Colon (tissue), 2 donors: ENCODE results near the gene RIPK1.

Experiments used
- FAIRE-seq: peaks from 2 replicates; lab custom pipeline; 2012; peaks lifted over from hg19 to GRCh38; lab: Jason Lieb, UNC
- donor health status: control.
- donor health status: control.

RIPK1 gene

DNA sequence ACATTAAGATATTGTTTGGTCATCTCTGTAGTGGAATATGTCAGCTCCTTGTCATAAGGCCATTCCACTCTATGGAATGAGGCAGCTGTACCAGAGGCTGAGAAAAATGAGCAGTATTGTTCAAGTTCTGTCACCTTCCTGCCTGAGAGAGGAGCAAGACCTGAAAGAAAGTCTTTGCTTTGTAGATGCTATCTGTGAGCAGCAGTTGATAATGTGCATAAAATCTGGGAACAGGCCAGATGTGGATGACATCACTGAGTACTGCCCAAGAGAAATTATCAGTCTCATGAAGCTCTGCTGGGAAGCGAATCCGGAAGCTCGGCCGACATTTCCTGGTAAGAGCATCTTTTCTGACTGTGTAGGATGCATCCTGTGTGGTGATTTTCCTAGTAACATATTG, 16.8 kb downstream of the RIPK1 start:
- FAIRE-seq, result no peak

DNA sequence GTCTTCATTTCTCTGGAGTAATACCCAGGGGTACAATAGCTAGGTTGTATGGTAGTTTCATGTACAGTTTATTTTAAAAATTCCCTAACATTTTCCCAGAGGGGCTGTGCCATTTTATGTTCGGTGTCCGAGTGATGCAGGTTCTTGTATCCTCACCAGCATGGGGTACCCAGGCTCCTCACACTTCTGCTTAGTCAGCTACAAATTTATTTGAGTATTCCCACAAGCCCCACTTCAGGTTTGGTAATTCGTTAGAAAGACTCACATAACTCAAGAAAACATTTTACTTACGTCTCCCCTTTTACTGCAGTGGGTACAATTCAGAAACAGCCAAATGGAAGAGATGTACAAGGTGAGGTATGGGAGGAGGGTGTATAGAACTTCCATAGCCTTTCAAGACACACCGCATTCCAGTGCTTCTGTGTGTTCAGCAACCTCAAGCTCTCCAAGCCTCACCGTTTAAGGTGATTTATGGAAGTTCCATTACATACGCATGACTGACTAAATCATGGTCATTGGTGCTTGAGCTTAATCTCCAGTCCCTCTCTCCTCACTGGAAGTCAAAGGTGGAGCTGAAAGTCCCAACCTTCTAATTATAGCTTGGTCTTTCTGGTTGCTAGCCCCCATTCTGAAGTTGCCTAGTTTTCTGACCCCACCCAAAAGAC, 18.1 kb downstream of the RIPK1 start:
- FAIRE-seq, result no peak

DNA sequence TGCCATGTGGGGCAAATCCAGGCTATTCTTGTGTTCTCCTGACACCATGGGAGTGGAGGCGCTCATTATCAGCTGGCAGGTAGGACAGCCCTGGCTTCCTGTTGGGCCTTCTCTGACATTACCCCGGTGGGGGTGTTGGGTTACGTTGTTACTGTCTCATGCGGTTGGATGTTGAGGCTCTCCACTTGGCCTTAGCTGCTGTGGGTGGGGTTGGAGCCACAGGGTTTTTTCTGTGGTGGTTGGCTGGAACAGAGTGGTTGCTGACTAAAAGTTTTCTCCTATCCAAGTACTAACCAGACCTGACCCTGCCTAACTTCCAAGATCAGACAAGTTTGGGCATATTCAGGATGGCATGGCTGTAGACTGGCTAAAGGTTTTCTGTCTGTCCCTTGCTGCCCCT, 20.2 kb downstream of the RIPK1 start:
- no peak for FAIRE-seq

DNA sequence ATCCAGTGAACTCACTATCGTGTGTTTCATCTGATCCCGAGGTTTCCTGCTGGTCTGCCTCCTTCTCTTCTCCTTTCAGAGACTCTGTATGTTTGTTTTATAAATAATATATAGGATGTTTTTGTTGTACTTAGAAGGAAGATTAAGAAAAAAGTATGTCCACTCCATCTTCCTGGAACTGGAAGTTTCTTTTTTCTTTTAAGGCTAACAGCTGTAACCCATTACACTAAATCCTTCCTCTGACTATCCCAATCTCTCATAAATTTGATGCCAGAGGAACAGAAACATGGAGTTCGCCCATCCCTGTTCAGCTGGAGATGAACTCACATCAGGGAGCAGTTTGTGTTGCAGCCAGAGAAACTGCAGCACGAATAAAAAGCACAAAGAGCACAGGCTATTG, 20.7 kb downstream of the RIPK1 start:
- FAIRE-seq, result no peak

DNA sequence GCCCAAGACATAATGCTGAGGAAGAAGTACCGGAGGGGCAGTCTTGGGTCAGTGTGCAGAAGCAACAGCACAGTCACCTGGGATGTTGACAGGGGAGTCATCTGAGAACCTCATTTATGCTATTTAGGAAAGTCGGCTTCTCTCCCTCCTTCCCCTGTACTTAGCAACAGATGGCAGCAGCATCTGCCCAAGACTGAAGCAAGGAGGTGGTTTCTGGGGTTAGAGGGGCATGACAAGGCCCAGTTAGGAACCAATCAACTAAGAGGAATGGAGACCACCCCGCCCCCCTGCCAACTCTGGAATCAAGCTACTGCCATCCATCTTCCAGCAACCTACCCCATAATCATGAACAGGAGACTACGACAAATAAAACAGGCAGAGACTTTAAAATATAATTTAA, 21.7 kb downstream of the RIPK1 start:
- FAIRE-seq, result no peak

DNA sequence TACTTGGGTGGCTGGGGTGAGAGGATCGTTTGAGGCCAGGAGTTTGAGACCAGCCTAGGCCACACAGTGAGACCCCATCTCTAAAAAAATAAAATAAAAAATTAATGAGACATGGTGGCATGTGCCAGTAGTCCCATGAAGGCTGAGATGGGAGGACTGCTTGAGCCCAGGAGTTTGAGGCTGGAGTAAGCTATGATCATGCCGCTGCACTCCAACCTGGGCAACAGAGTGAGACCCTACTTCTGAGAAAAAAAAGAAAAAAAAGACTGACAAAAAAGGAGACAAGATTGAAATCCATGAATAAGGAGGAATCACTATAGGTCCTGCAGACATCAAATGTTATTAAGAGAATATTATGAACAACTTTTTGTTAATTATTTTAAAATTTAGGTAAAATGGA, 26.5 kb downstream of the RIPK1 start:
- FAIRE-seq, result no peak

DNA sequence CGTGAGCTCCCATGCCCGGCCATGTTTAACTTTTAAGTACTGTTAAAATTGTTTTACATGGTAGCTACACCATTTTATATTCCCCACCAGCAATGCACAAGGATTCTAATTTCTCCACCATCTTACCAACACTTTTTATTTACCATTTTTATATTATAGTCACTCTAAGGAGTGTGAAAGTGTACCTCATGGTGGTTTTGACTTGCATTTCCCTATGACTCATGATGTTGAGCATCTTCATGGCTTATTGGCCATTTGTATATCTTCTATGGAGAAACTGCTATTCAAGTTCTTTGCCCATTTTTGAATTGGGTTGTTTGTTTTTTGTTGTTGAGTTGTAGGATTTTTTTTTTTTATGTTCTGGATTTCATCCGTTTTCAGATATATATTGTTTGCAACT, 34.6 kb downstream of the RIPK1 start:
- no peak for FAIRE-seq

DNA sequence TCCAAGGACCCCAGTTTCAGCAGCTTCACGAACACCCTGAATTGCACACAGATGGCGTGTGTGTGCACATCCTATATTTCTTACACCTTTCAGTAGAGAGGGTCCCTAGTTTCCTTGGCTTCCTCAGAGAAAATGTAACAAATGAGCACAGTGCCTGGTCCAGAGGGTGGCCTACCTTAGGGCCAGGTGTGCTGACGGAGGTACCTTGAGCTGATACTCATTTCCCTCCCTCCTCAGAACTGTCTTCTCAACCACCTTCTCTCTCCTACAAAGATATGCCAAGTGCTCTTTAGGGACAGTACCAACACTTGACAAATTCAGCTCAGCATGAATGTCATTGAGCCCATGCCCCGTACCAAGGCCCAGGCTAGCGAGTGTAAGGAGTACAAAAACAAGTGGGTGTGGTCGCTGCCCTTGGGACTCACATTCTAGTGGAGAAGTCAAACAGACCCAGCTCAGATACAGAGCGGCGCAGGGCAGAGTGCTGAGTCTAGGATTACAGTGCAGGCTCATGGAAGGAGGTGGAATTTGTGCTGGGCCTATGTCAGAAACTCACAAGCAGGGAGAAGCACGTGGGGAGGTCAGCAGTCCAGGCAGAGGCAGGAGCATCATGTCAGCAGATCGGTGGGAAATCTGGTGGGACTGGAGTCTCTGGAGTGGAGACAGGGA, 40.6 kb downstream of the RIPK1 start:
- FAIRE-seq, result no peak

DNA sequence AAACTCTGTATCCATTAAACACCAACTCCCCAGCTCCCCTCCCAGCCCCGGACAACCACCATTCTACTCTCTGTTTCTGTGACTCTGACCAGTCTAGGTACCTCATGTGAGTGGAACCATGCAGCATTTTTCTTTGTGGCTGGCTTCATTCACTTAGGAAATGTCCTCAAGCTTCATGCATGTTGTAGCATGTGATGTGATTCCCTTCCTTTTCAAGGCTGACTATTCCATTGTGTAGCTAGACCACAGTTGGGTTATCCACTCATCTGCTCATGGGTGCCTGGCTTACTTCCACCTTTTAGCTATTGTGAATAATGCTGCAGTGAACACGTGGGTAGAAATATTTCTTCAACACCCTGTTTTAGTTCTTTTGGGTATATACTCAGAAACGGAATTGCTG, 41.5 kb downstream of the RIPK1 start:
- FAIRE-seq, result no peak

DNA sequence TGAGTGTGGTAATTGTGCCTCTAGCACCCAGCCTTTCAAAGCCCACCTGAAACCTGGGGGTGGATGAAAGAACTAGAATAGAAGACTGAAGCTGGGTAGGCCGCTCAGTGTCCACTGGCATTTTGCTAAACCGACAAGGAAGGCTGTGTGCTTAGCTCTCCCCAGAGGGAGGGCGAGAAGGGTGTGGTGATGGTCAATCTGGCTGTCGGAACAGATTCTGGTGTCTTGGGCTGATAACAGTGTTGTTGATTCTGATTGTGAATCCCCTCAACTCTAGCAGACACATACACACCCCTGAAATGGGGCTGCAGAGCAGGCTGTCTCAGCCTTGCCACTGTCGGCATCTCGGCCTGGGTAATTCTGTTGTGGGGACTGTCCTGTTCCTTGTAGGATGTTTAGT, 46.1 kb downstream of the RIPK1 start:
- FAIRE-seq, result no peak

DNA sequence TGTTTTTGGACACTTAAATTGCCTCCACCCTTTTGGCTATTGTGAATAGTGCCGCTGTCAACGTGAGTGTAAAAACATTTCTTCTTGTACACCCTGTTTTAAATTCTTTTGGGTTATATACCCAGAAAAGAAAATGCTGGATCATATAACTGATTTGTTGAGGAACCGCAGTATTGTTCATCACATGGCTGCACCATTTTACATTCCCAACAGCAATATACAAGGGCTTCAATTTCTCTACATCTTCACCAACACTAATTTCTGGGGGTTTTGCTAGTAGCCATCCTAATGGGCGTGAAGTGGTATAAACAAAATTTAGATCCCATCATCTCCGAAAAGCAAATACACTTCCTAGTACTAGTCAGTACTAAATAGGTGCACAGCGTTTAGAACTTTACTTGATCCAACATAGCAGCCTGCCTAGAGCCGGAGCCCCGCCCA, 49.6 kb downstream of the RIPK1 start:
- FAIRE-seq, result no peak

DNA sequence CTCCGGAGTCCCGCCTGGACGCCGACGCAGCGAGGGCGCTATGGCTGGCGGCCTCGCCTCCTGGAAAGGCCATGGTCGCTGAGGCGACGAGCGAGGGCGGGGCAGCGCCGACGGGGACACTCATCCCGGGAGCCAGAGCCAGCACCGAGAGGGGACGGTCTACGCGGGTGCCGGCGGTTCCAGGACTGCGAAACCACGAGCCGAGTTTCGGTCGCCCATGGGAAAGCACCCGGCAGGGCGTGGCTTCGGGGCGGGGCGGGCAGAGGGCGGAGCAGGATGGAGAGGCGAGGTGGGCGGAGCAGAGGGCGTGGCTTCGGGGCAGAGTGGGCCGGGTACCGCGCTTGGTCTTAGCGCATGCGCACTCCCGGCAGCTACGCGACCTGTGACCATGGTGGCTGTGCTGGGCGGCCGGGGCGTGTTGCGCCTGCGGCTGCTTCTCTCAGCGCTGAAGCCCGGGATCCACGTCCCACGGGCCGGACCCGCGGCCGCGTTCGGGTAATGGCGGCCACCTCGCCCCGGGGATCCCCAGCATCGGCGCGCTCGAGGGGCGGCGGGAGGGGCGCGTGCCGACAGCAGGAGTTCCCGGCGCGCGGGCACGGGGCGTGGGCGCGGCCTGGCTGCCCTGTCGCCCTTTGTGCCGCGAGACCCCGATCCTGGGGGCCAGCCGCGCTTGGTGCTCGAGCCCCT, 50.2 kb downstream of the RIPK1 start, which contains the start of gene BPHL:
TSS of gene BPHL (plus strand) at position 359 of the 687 bp plus-strand sequence. CDS start at position 389, 30 bp downstream.
- no peak for FAIRE-seq

DNA sequence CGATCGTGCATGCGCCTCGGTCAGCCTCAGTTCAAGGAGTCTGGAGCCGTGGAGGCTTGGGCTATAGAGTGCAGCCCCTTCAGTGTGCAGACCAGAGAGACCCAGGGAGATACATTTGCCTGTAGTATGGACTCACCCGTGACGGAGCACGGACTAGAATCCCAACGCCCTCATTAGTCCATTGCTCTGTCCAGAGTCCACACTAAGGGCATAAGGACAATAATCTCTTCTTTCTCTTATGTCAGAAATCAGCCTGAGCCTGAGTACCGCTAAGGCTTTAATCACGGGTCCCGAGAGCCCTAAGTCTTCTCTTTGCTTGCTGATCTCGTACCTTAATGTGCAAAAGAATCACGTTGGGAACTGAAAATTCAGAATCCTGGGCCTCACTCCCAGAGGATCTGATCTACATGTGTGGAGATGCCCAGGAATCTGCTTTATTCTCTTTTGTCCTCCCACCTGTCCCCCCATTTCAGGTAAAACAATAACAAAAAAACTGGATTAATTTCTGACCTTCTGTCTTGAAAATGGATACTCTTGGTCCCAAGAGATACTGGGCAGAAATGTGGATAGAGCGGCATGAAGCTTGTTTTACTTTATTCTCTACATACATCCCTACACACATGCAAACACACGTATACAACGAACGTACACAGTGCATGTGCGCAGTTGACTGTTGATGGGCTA, 50.9 kb downstream of the RIPK1 start:
- FAIRE-seq, result no peak

DNA sequence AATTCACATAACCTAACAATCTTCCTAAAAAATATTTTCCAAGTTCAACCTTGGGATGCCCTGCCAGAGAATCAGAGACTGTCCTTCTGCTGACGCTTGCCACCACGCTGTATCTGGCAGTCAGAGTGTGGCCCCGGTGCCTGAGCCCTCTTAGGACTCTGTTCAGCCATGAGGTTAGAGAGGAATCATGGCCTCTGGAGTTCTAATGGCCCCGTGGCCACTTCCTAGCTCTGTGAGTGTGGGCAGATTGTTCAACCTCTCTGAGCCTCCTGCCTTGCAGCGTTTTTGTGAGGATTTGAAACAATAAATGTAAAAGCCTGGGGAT, 52.4 kb downstream of the RIPK1 start:
- FAIRE-seq, result no peak

DNA sequence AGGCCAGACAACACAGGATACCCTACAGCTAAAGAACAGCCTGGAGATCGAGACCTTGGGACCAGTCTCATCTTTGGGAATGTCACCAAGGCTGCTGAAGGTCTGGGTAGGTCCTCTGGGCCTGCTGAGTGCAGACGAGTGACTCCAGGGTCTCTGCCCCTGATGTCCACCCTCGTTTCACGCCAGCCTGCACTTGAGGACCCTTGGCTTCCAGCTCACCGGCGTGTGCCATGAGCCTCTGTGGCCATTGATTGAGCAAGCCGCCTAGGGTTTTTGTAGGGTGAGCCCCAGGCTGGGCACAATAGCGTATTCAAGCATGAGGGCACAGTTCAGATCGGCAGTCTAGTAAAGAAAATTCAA, 54.5 kb downstream of the RIPK1 start:
- no peak for FAIRE-seq

DNA sequence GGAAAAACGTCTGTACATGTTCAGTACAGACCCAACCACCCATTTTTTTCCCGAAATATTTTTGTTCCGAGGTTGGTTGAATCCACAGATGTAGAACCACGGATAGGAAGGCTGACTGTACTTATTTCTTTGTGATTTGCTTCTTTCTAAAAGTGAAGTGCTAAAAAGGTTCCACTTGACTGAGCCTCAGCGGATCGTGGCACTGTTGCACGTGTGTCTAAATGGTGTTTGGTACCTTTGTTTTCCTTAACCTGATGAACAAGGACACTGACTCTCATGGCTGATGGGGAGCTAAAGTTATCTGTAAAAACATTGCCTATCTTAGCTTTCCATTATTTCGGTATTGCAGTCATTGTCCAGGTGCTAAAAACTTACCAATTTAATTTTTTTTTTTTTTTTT, 56.4 kb downstream of the RIPK1 start:
- no peak for FAIRE-seq

DNA sequence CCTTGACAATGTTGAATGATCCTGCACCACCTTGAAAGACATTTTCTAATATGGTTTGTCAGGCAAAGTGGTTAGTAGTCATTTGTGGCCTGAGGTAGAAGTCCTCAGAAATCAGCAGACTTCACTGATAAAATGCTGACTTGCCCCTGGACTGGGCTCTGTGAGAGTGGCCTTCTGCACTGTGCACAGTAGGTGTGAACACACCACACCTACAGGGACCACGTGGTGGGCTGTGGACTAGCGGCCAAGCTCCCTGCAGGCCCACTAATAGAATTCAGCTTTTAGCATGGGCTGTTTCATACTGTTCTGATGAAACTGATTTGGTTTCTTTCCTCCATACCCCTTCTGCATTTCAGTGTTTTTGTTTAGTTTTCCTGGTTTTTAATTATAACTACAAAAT, 57.5 kb downstream of the RIPK1 start:
- FAIRE-seq, result no peak

DNA sequence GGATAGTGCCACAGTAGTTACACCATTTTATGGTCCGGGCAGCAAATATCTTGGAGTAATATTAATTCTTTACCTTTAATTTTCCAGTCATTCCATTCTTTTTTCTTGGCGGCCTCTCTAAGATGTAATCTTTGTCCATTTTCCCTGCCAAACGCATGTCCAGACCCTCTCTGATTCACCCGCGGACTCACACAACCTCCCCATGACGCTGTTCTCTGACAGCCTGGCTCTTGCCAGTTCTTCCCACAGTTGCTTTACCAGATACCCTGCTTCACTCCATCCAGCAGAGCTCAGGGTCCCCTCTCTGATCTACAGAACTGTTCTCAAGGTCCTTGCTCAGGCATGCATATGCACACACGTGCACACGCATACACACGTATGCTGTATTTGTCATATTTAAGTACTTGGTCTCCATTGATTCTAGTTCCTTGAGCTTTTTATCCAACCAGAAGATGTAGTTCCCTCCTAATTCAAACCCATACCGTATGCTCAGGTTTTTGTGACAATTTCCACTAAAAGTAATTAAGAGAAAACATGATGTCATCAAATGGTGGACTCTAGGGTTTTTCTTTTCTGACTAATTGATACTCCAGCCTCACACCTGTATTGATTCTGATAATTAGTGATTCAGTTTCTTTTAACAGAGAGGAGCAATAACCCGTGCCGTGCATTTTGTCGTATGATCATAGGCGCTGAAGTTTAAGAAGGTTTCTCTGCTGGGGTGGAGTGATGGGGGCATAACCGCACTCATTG, 60.2 kb downstream of the RIPK1 start:
- no peak for FAIRE-seq

DNA sequence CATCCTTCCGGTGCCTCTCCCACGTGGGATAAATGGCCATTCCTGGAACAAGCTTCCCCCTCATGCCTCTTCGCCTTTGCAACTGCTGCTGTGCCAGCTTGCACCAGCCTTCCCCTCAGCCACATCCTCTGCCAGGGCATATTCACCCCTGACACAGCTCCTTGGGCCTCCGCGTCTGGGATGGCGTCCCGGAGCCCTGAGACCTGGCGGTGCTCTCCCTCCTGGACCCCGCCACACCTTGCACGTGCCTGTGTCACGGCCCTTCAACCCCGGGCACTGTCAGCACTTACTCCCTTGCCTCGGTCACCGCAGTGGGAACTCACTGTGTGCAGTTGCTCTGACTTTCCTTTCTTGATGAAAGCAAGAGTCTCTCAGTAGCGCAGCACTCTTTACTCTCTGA, 63.4 kb downstream of the RIPK1 start:
- FAIRE-seq, result no peak

DNA sequence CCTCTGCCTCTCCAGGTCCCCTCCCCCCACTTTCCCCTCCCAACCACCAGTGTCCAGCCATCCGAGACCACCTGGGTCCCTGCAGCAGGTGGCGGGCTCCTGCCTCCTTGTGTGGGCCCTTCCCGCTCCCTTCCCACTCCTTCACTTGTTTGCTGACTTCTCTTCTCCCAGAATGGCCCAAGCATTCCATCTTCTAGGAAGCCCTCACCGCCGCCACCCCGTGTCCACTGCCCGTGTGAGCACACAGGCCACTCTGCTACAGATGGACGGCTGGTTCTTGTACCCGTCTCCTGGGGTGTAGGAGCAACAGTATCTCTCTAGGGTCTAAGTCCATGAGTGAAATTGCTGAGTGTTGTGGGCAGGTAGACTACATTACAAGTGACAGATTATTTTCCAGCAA, 65.2 kb downstream of the RIPK1 start:
- FAIRE-seq, result no peak

DNA sequence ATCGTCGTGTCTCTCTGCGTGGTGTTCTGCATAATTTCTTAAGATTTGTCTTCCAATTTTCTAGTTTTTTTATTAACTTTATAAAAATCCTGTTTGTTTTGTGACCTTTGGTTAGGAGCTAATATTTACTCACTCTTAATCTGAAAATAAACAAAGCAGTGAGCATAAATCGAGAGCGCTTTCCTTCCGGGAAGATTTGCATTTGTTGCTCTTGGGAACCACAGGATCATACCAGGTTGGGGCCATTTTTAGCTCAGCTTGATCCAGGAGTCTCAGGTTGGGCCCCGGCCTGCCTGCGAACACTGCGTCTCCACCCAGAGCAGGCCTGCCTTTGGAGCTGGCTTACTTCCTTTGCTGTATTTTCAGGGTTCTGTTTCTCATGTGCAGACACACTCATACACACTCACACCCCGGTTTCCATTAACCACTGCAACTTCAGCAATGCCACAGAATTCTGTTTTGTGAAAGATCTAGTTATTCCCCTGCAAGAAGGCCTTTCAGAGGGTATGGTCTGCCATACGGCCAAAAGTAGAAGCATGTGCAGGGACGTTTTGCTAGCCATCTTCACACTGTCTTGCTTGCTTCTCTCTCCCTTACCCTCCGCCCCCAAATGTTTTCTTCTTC, 67.5 kb downstream of the RIPK1 start:
- FAIRE-seq, result no peak
